Psoas muscle (tissue), 8 donors: ENCODE data around the gene RABGGTB. TPM values are rescaled to one million over a fixed set of nuclear protein-coding genes. Genes with fewer than 3 reads are reported as not detected.
"Not testable (repeated sequence)": the region's sequence is repeated elsewhere in the genome, so short reads cannot be mapped to it uniquely, and the experiment has no call there.

Experiments used
- ATAC-seq, 4 donors: fragments of 200-7000 bp; cut with Tn5 transposase; one replicate each; pipeline ENCODE4 v1.9.1; 2020; ENCODE audit warnings: moderate library complexity in 3 of 4, mild to moderate bottlenecking in 2 of 4
- DNase-seq, 2 donors: peaks; one replicate each; pipeline ENCODE4 v3.0.0-alpha.2; 2020
- H3K27ac ChIP-seq: fragments of 200-600 bp; one replicate; pipeline ENCODE4 v1.8.0; 2022
- H3K27me3 ChIP-seq, 3 donors: fragments of 200-600 bp in 1 of 3; one replicate each; pipeline versions ENCODE4 v1.6.1 to v1.8.0; 2013 to 2022; ENCODE audit warnings: low read length in 2 of 3, mild to moderate bottlenecking in 2 of 3, moderate library complexity in 1 of 3; ENCODE audit not compliant: insufficient read depth in 3 of 3
- H3K36me3 ChIP-seq, 2 donors: fragments of 200-600 bp in 1 of 2; one replicate each; pipeline versions ENCODE4 v1.6.1 to v1.8.0; 2013 to 2022; ENCODE audit warnings: low read depth in 1 of 2, mild to moderate bottlenecking in 1 of 2, moderate library complexity in 1 of 2; ENCODE audit not compliant: insufficient read depth in 1 of 2
- H3K4me1 ChIP-seq: fragments of 200-600 bp; one replicate; pipeline ENCODE4 v1.8.0; 2022
- H3K4me3 ChIP-seq: fragments of 200-600 bp; one replicate; pipeline ENCODE4 v1.8.0; 2022; ENCODE audit warnings: mild to moderate bottlenecking
- H3K9me3 ChIP-seq: fragments of 200-600 bp; one replicate; pipeline ENCODE4 v1.8.0; 2022
- CTCF ChIP-seq: fragments of 200-600 bp; IDR thresholded peaks from one replicate; pipeline ENCODE4 v1.8.0; 2022; ENCODE audit warnings: antibody characterized with exemption
- WGBS, 3 donors: extraction: QIAGEN DNeasy Blood & Tissue Kit; methylation state at CpG; one replicate each; pipeline versions ENCODE4 v1.1.6 to v1.1.7; 2013; 5-methylcytosine and 5-hydroxymethylcytosine counted together
- intact Hi-C, 2 donors: fragments of 100-400 bp; cut with DNase I; formaldehyde crosslinking; loops; one replicate each; pipeline versions ENCODE4 v1.11.0 to v1.14.2; 2022
- polyA plus RNA-seq, 3 donors: library from polyadenylated mRNA; stranded (reverse); fragments of 200-250 nt; gene quantifications; one replicate each; pipeline ENCODE4 v1.2.3, GENCODE V29; 2013
- total RNA-seq, 4 donors: library from RNA; stranded (reverse); fragmentation: NEBNext Ultra II Directional in 2 of 4; extraction: Animal tissue kit (Norgen Biotek cat#: 25700) in 2 of 4; gene quantifications; one replicate each; pipeline versions ENCODE4 v1.2.1 to v1.2.4, GENCODE V29; 2021 to 2023
- donor health status: healthy with polysubstance abuse.
- donor health status: DM: no; HTN: no; CAD: no; lungs with moderate emphysema.
- donor health status: Bipolar disorder and iron deficiency.
- donor health status: healthy.
- donor health status: DM: yes; HTN: yes; CAD: no.
- donor health status: DM: no; HTN: no; CAD: no.
- donor health status: DM: no; HTN: no; CAD: no.
- donor health status: DM: yes; HTN: yes; CAD: no.

The RABGGTB gene
- total and polyA plus RNA-seq, 7 donors: 53.9 to 101 (median 83.7) TPM

GRCh38 chr1:75797273-75797588, 11.2 kb downstream of the RABGGTB start:
- DNase-seq: no peak
- Histone ChIP-seq H3K27ac (no peak overlapping the region), H3K9me3 (no peaks in the 10 kb centered on the region), H3K4me1 (no peaks in the 10 kb centered on the region), H3K27me3 (no peaks in the 10 kb centered on the region), H3K4me3 (no peak overlapping the region), H3K36me3 (peaks cover 24 to 85% of the 10 kb centered on the region in 2 donors)
- intact Hi-C loops: no loop called here
- WGBS, 3 donors: 85 to 93% (median 90%) methylated on average over 6 of the region's 6 CpGs
- peak in 2 of 4 donors; percentile 23 for ATAC-seq
- TF ChIP-seq CTCF: no peak

- Histone ChIP-seq H3K9me3 (no peaks in the 10 kb centered on the region), H3K27ac (no peak overlapping the region), H3K4me3 (no peak overlapping the region), H3K36me3 (peaks cover 22 to 82% of the 10 kb centered on the region in 2 donors), H3K4me1 (no peaks in the 10 kb centered on the region), H3K27me3 (no peaks in the 10 kb centered on the region)
- TF ChIP-seq CTCF: no peak
- no peak for ATAC-seq
- no peak for DNase-seq
- intact Hi-C loops: no loop called here
- 91 to 95% (median 93%) methylated on average over 13 of the region's 13 CpGs for WGBS, 3 donors
These were observed 11.7 kb downstream of the RABGGTB start for GRCh38 chr1:75797606-75798216.

- H3K27ac ChIP-seq, H3K4me3 ChIP-seq, H3K27me3 ChIP-seq, DNase-seq, H3K4me1 ChIP-seq, H3K9me3 ChIP-seq, ATAC-seq, intact Hi-C loops: not testable (repeated sequence)
- H3K36me3 ChIP-seq: peaks cover 5 to 60% of the 10 kb centered on the region in 2 donors
- WGBS, 3 donors: 75 to 98% (median 96%) methylated on average over 2 of the region's 2 CpGs
These were observed 15.4 kb downstream of the RABGGTB start for GRCh38 chr1:75801480-75801879.

- no peak for ATAC-seq
- Histone ChIP-seq H3K27ac (no peak overlapping the region), H3K4me1 (no peaks in the 10 kb centered on the region), H3K36me3 (peaks cover 0 to 61% of the 10 kb centered on the region in 2 donors), H3K27me3 (no peaks in the 10 kb centered on the region), H3K9me3 (no peaks in the 10 kb centered on the region), H3K4me3 (no peak overlapping the region)
- intact Hi-C loops: no loop called here
- no peak for DNase-seq
- WGBS, 3 donors: 81 to 92% (median 90%) methylated on average over 4 of the region's 4 CpGs
- TF ChIP-seq CTCF: no peak
These were observed 22.9 kb downstream of the RABGGTB start for GRCh38 chr1:75808921-75809320.

GRCh38 chr1:75810113-75810512, 24.1 kb downstream of the RABGGTB start:
- H3K27me3 ChIP-seq, ATAC-seq, H3K9me3 ChIP-seq, H3K4me3 ChIP-seq, H3K27ac ChIP-seq, DNase-seq, intact Hi-C loops, H3K4me1 ChIP-seq: not testable (repeated sequence)
- 84 to 94% (median 91%) methylated on average over 3 of the region's 3 CpGs for WGBS, 3 donors
- H3K36me3 ChIP-seq: peaks cover 0 to 67% of the 10 kb centered on the region in 2 donors
